ENCODE results near the gene STPG4.

STPG4 gene

GRCh38 chr2:47069628-47070154 lies 85.4 kb downstream of the STPG4 start:
- no peak for TF ChIP-seq Cebpa-rat (IDR thresholded peaks at IDR 0.05)
- Histone ChIP-seq H3K4me1 (peaks cover 75 to 100% (median 96%) of the 10 kb centered on the region in 10 experiments), H3K4me2 (peak overlapping the region; percentile 86 to 99 (median 95)), H4K20me1 (peaks cover 0 to 100% (median 0%) of the 10 kb centered on the region in 11 experiments; a peak in 8 of 22 replicates), H3K27me3 (no peaks in the 10 kb centered on the region), H3K9me3 (replicated peaks in 1 of 11) (no peaks in the 10 kb centered on the region), H3K27ac (peak overlapping the region in 10 of 11 experiments; percentile 88 to 100 (median 96); a peak in 19 of 22 replicates), H3K36me3 (peaks cover 8 to 90% (median 64%) of the 10 kb centered on the region in 11 experiments), H3K4me3 (peak overlapping the region in 5 of 10 experiments; percentile 27 to 63 (median 40); a peak in 7 of 20 replicates), H3K9ac (peak overlapping the region; percentile 23 to 94 (median 82); a peak in 19 of 22 replicates)

DNA sequence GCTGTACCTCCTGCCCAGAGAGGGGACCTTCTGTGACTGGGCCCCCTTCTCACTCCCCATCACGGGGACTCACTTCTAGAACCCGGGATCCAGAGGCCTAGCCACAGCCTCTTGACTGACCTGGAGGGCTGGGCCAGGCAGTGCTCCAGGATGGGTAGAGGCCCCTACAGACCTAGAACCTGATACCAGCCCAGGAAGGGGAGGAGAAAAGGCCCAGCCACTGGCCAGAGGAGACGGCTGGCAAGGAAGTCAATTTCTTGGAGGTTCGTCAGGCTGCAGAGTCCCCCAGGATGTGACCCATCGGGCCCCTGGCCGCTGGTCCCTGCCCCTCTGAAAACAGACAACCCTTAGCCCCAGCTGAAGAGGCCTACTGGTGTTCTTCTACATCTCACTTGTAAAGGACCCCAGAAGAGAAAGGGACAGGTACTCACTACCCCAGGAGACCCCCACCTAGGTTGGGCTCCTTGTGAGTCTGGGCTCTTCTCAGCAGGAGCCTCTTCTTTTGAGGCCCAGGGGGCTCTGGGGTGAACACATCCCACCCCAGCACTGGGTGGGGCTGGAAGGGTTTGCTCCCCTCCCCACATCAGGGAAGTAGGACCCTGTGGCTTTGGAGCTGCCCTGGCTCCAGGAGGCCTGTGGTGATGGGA lies 86.0 kb downstream of the STPG4 start:
- peak overlapping the region; percentile 11 to 94 (median 54); a peak in 18 of 22 replicates for H3K9ac ChIP-seq
- peaks cover 81 to 100% (median 96%) of the 10 kb centered on the region in 10 experiments for H3K4me1 ChIP-seq
- peaks cover 13 to 90% (median 64%) of the 10 kb centered on the region in 11 experiments for H3K36me3 ChIP-seq
- H3K27me3 ChIP-seq, result no peaks in the 10 kb centered on the region
- peaks cover 0 to 100% (median 0%) of the 10 kb centered on the region in 11 experiments; a peak in 8 of 22 replicates for H4K20me1 ChIP-seq
- H3K27ac ChIP-seq, result peak overlapping the region in 9 of 11 experiments; percentile 19 to 100 (median 96); a peak in 17 of 22 replicates
- H3K9me3 ChIP-seq (replicated peaks in 1 of 11), result no peaks in the 10 kb centered on the region
- TF ChIP-seq Cebpa-rat (IDR thresholded peaks at IDR 0.05), result no peak
- peak overlapping the region; percentile 86 to 99 (median 95) for H3K4me2 ChIP-seq
- H3K4me3 ChIP-seq, result peak overlapping the region in 4 of 10 experiments; percentile 14 to 63 (median 30); a peak in 7 of 20 replicates

DNA sequence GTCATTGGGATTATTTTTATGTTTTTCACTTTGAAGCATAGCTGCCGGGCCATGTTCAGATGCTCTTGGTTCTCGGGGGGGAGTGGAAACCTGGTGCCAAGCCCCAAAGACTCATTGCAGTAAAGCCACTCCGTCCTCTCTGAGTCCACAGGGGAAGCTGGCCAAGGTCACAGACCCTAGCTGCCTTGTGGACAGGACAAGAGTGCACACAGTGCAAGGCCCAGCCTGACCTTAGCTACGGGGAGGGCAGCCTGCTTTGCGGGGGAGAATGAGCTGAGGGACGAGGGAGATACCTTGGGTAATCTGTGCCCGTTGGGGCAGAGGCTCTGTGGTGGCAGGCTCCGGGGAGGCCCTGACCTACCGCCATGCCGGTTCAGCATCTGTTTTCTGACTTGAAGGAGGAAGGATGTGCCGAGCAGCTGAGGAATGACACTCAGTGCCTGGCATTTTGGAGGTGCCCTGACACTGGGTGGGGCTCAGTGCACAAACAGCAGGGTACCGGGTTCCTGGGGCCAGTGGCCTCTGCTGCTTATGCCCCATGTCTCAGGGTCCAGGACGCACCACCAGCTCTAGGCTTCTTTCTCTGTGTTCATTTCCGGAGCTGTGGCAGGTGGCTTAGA lies 87.2 kb downstream of the STPG4 start:
- Histone ChIP-seq H3K27ac (peak overlapping the region in 8 of 11 experiments; percentile 5 to 100 (median 50); a peak in 10 of 22 replicates), H4K20me1 (peaks cover 0 to 100% (median 0%) of the 10 kb centered on the region in 11 experiments; a peak in 8 of 22 replicates), H3K4me1 (peaks cover 83 to 100% (median 96%) of the 10 kb centered on the region in 10 experiments), H3K4me3 (no peak overlapping the region), H3K36me3 (peaks cover 17 to 90% (median 66%) of the 10 kb centered on the region in 11 experiments), H3K9ac (peak overlapping the region in 8 of 11 experiments; percentile 6 to 94 (median 19); a peak in 7 of 22 replicates), H3K9me3 (replicated peaks in 1 of 11) (no peaks in the 10 kb centered on the region), H3K4me2 (peak overlapping the region; percentile 86 to 99 (median 95)), H3K27me3 (no peaks in the 10 kb centered on the region)
- no peak for TF ChIP-seq Cebpa-rat (IDR thresholded peaks at IDR 0.05)

GRCh38 chr2:47065771-47066380 lies 89.2 kb downstream of the STPG4 start:
- H3K4me1 ChIP-seq, result peaks cover 74 to 100% (median 97%) of the 10 kb centered on the region in 10 experiments
- no peak overlapping the region for H3K4me3 ChIP-seq
- H3K27me3 ChIP-seq, result no peaks in the 10 kb centered on the region
- no peak for TF ChIP-seq Cebpa-rat (IDR thresholded peaks at IDR 0.05)
- H3K9ac ChIP-seq, result peak overlapping the region in 2 of 11 experiments; percentile 37 to 40; a peak in 2 of 22 replicates
- peak overlapping the region; percentile 2 to 96 (median 48); a peak in 17 of 22 replicates for H3K4me2 ChIP-seq
- H3K27ac ChIP-seq, result peak overlapping the region in 7 of 11 experiments; percentile 4 to 55 (median 30); a peak in 8 of 22 replicates
- peaks cover 0 to 100% (median 0%) of the 10 kb centered on the region in 11 experiments; a peak in 8 of 22 replicates for H4K20me1 ChIP-seq
- peaks cover 32 to 99% (median 86%) of the 10 kb centered on the region in 11 experiments for H3K36me3 ChIP-seq
- no peaks in the 10 kb centered on the region for H3K9me3 ChIP-seq (replicated peaks in 1 of 11)

DNA sequence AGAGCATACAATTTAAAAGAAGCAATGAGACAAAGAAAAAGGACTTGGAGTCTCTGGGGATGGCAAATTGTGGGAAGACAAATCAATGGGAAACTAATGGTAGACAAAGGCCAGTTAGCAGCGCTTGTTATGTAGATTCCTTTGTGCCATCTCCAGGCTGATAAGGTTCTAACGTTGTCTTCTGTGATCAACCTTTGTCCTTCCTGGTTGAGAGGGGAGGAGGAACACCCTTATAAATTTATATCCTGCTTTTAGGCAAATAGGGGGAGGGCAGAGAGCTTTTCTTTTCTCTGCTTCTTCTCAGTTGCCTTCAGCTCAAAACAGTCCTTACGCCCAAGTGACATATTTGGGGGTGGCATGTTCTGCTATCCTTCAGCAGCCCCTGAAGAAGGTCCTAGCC lies 89.8 kb downstream of the STPG4 start:
- Histone ChIP-seq H3K4me3 (no peak overlapping the region), H3K27ac (peak overlapping the region in 5 of 11 experiments; percentile 4 to 55 (median 30); a peak in 6 of 22 replicates), H3K27me3 (no peaks in the 10 kb centered on the region), H3K9ac (peak overlapping the region in 2 of 11 experiments; percentile 37 to 40; a peak in 2 of 22 replicates), H4K20me1 (peaks cover 0 to 100% (median 0%) of the 10 kb centered on the region in 11 experiments; a peak in 8 of 22 replicates), H3K4me2 (peak overlapping the region in 10 of 11 experiments; percentile 17 to 96 (median 68); a peak in 14 of 22 replicates), H3K4me1 (peaks cover 72 to 100% (median 97%) of the 10 kb centered on the region in 10 experiments), H3K9me3 (replicated peaks in 1 of 11) (no peaks in the 10 kb centered on the region), H3K36me3 (peaks cover 36 to 99% (median 91%) of the 10 kb centered on the region in 11 experiments)
- no peak for TF ChIP-seq Cebpa-rat (IDR thresholded peaks at IDR 0.05)

DNA sequence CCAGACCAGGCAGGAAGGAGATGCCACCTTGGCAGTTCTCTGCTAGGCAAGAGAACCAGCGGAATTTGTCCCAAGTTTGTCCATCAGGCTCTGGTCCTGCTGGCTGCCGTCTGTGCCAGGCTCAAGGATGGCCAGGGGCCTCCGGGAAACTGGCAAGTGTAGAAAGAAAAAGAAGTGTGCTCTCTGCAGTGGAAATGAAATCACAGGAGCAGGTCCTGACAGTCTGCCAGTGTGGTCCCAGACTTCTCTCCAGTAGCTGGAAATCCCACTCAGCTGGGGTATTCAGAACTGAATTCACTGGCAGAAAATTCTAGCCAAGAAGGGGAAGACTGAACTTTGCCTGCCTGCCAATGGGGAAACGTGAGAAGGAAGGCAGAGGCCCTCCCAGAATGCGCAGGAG lies 91.0 kb downstream of the STPG4 start:
- Histone ChIP-seq H4K20me1 (peaks cover 0 to 94% (median 0%) of the 10 kb centered on the region in 11 experiments; a peak in 7 of 22 replicates), H3K27me3 (no peaks in the 10 kb centered on the region), H3K27ac (peak overlapping the region in 8 of 11 experiments; percentile 17 to 59 (median 38); a peak in 13 of 22 replicates), H3K4me1 (peaks cover 72 to 100% (median 97%) of the 10 kb centered on the region in 10 experiments), H3K4me2 (peak overlapping the region in 8 of 11 experiments; percentile 10 to 96 (median 90); a peak in 14 of 22 replicates), H3K4me3 (no peak overlapping the region), H3K9ac (peak overlapping the region in 2 of 11 experiments; percentile 16 to 36; a peak in 2 of 22 replicates), H3K36me3 (peaks cover 36 to 100% (median 94%) of the 10 kb centered on the region in 11 experiments), H3K9me3 (replicated peaks in 1 of 11) (no peaks in the 10 kb centered on the region)
- TF ChIP-seq Cebpa-rat (IDR thresholded peaks at IDR 0.05), result no peak

GRCh38 chr2:47063538-47063930 lies 91.6 kb downstream of the STPG4 start:
- no peak for TF ChIP-seq Cebpa-rat (IDR thresholded peaks at IDR 0.05)
- H3K4me1 ChIP-seq, result peaks cover 72 to 100% (median 97%) of the 10 kb centered on the region in 10 experiments
- peaks cover 0 to 94% (median 0%) of the 10 kb centered on the region in 11 experiments; a peak in 7 of 22 replicates for H4K20me1 ChIP-seq
- H3K27ac ChIP-seq, result peak overlapping the region in 8 of 11 experiments; percentile 17 to 59 (median 36); a peak in 16 of 22 replicates
- no peaks in the 10 kb centered on the region for H3K9me3 ChIP-seq (replicated peaks in 1 of 11)
- no peak overlapping the region for H3K4me3 ChIP-seq
- no peaks in the 10 kb centered on the region for H3K27me3 ChIP-seq
- H3K9ac ChIP-seq, result peak overlapping the region in 3 of 11 experiments; percentile 7 to 36 (median 16); a peak in 4 of 22 replicates
- peak overlapping the region; percentile 7 to 96 (median 42); a peak in 18 of 22 replicates for H3K4me2 ChIP-seq
- peaks cover 36 to 100% (median 89%) of the 10 kb centered on the region in 11 experiments for H3K36me3 ChIP-seq

Data from BLaER1 treated with 17β-estradiol and CSF1 and Interleukin-3, amounts not matched to agents 10 nM and 100 nM (cell line).